ENCODE results near the gene NUP50. TPM values are rescaled to one million over a fixed set of nuclear protein-coding genes. Genes with fewer than 3 reads are reported as not detected.

NUP50 gene
- total RNA-seq, 6 donors from 2014 or later: 57.9 to 115 (median 66.7) TPM

- H3K27me3 ChIP-seq: no peaks in the 10 kb centered on the region
- DNase-seq (no peak), ATAC-seq (ENCODE audit: low FRiP score in 2 of 2) (no peak)
- no peak for TF ChIP-seq CTCF (IDR thresholded peaks at IDR 0.05)
- TF ChIP-seq POLR2A (IDR thresholded peaks at IDR 0.05): no peak
- TF ChIP-seq EP300 (IDR thresholded peaks at IDR 0.05): no peak
- TF ChIP-seq POLR2AphosphoS5 (IDR thresholded peaks at IDR 0.05): no peak
- no peak overlapping the region for H3K27ac ChIP-seq
- WGBS, 2 donors: 53 to 55% methylated on average over 21 to 22 of the region's 22 CpGs
- H3K9me3 ChIP-seq: no peaks in the 10 kb centered on the region
- peaks cover 16 to 36% (median 25%) of the 10 kb centered on the region in 4 donors for H3K4me1 ChIP-seq
- no peak overlapping the region for H3K4me3 ChIP-seq
- H3K36me3 ChIP-seq: no peaks in the 10 kb centered on the region
Measured at GRCh38 chr22:45216133-45217003, 52.6 kb downstream of the NUP50 start.

- Histone ChIP-seq H3K4me1 (peaks cover 15 to 29% (median 20%) of the 10 kb centered on the region in 4 donors), H3K27ac (no peak overlapping the region), H3K9me3 (no peaks in the 10 kb centered on the region), H3K36me3 (no peaks in the 10 kb centered on the region), H3K4me3 (no peak overlapping the region), H3K27me3 (no peaks in the 10 kb centered on the region)
- DNase-seq: no peak
- TF ChIP-seq POLR2A (IDR thresholded peaks at IDR 0.05) (no peak), POLR2AphosphoS5 (IDR thresholded peaks at IDR 0.05) (no peak), EP300 (IDR thresholded peaks at IDR 0.05) (no peak), CTCF (IDR thresholded peaks at IDR 0.05) (no peak)
- ATAC-seq (ENCODE audit: low FRiP score in 2 of 2): no peak
- 93 to 94% methylated on average over 6 of the region's 6 CpGs for WGBS, 2 donors
Measured at GRCh38 chr22:45217345-45217744, 53.6 kb downstream of the NUP50 start.

GRCh38 chr22:45217806-45218205 lies 54.1 kb downstream of the NUP50 start:
- Histone ChIP-seq H3K4me1 (peaks cover 10 to 26% (median 17%) of the 10 kb centered on the region in 4 donors), H3K4me3 (no peak overlapping the region), H3K27ac (no peak overlapping the region), H3K9me3 (no peaks in the 10 kb centered on the region), H3K36me3 (no peaks in the 10 kb centered on the region), H3K27me3 (no peaks in the 10 kb centered on the region)
- 92 to 95% methylated on average over 13 to 14 of the region's 14 CpGs for WGBS, 2 donors
- TF ChIP-seq EP300 (IDR thresholded peaks at IDR 0.05) (no peak), CTCF (IDR thresholded peaks at IDR 0.05) (no peak), POLR2A (IDR thresholded peaks at IDR 0.05) (no peak), POLR2AphosphoS5 (IDR thresholded peaks at IDR 0.05) (no peak)
- peak in 1 of 2 donors; percentile 41 for ATAC-seq (ENCODE audit: low FRiP score in 2 of 2)
- peak in 1 of 2 donors; percentile 26 for DNase-seq

GRCh38 chr22:45218976-45219375 lies 55.3 kb downstream of the NUP50 start:
- H3K4me1 ChIP-seq: peaks cover 6 to 21% (median 15%) of the 10 kb centered on the region in 4 donors
- DNase-seq: no peak
- H3K4me3 ChIP-seq: no peak overlapping the region
- H3K36me3 ChIP-seq: no peaks in the 10 kb centered on the region
- WGBS, 2 donors: 87% methylated on average over 9 of the region's 9 CpGs
- no peaks in the 10 kb centered on the region for H3K27me3 ChIP-seq
- H3K9me3 ChIP-seq: no peaks in the 10 kb centered on the region
- no peak overlapping the region for H3K27ac ChIP-seq
- no peak for TF ChIP-seq EP300 (IDR thresholded peaks at IDR 0.05)
- TF ChIP-seq POLR2AphosphoS5 (IDR thresholded peaks at IDR 0.05): no peak
- TF ChIP-seq CTCF (IDR thresholded peaks at IDR 0.05): no peak
- TF ChIP-seq POLR2A (IDR thresholded peaks at IDR 0.05): no peak
- ATAC-seq (ENCODE audit: low FRiP score in 2 of 2): peak in 1 of 2 donors; percentile 51
